Measurements from ENCODE around the gene FOXD4L5. TPM values are rescaled to one million over a fixed set of nuclear protein-coding genes. Genes with fewer than 3 reads are reported as not detected.
"Not testable (repeated sequence)": the region's sequence is repeated elsewhere in the genome, so short reads cannot be mapped to it uniquely, and the experiment has no call there.

Gene FOXD4L5
- total RNA-seq = 0.42 TPM in 1 of 2 replicates, not detected in the other
- polyA plus RNA-seq = not detected in 2 replicates
- 0.01 TPM in 1 of 2 replicates, not detected in the other for polyA plus RNA-seq (2011; cell fraction: cytosol; rRNA removed)
- 0.06 and 0.07 TPM in 2 replicates for polyA plus RNA-seq (2011; cell fraction: nucleus; rRNA removed)
- polyA plus RNA-seq (2012) = 0.08 TPM in 1 of 2 replicates, not detected in the other
- not detected in 2 replicates for polyA minus RNA-seq
- not detected for polyA minus RNA-seq (2011; cell fraction: cytosol; rRNA and poly(A)+ RNA removed)
- 0.34 TPM in 2 replicates for polyA minus RNA-seq (2011; cell fraction: nucleus; rRNA and poly(A)+ RNA removed)
- Bru-seq, nascent RNA = percentile 23 among the genes with signal in this experiment
- percentile 24 among the genes with signal in this experiment for BruChase-seq, experiment 1, labeled RNA remaining after a 6-hour chase
- BruChase-seq, experiment 2, labeled RNA remaining after a 2-hour chase = percentile 18 among the genes with signal in this experiment
- long read RNA-seq = 0 reads

DNA sequence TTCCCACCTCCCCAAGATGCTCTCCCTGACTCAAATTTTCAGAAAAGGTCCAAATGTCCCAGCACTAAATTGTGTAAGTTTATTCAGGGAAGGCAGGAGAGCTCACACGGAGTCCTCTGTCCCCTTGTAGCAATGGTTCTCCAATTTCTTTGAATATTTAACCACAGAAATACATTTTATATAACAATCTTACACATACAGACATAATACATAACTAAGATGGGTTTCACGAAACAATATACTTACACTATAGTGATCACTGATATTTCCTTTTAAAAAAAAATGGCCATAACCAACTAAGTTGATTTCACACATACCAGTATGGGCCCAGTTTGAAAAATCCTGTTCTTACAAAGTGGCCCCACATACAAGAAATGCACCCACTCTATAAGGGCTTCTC is at the start of gene FOXD4L5:
FOXD4L5 (minus strand) TSS at position 101 of the 400 bp plus-strand sequence. CDS start 832 bp downstream, outside the sequence.
- BruUV-seq (replicated peaks); DNase-seq (ENCODE audit: low read depth, low spot score); dilution Hi-C loops (cut with MboI; ENCODE audit: extremely low pct_ligation_motif_present, low sequenced_read_pairs): not testable (repeated sequence)

DNA sequence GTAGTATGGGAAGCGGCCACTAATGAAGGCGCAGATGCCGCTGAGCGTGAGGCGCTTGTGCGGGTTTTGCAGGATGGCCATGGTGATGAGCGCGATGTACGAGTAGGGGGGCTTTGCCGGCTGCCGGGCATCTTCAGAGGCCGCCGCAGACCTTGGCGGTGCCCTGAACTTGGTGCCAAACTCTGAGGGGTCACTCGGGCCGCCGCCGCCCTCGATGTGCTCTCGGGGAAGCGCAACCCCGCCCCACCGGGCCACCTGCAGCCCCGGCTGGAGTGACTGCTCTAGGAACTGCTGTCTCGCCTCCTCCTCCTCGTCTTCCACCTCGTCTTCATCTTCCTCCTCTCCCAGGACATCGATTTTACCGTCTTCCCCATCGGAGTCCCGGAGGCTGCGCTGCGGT is 1.1 kb downstream of the FOXD4L5 start:
- H3K27ac ChIP-seq (ENCODE audit: insufficient read depth, low read depth, low read length); H3K9me1 ChIP-seq (replicated peaks; ENCODE audit: control insufficient read depth, extremely low read depth, insufficient read depth, low read length); BruUV-seq (replicated peaks): not testable (repeated sequence)

More for the DNA sequence above, at the start of gene FOXD4L5:
- intact Hi-C loops (cut with micrococcal nuclease); H3K27ac ChIP-seq (ENCODE audit: insufficient read depth, low read depth, low read length); FAIRE-seq; POLR2A ChIA-PET; H3K4me2 ChIP-seq (ENCODE audit: insufficient read depth, low read length); H3K9me3 ChIP-seq (replicated peaks; ENCODE audit: control insufficient read depth, insufficient read depth, low read length); H3K27me3 ChIP-seq (ENCODE audit: control insufficient read depth in 2 of 2, insufficient read depth in 2 of 2, low read length in 2 of 2); H3K9ac ChIP-seq (replicated peaks; ENCODE audit: extremely low read depth, insufficient read depth, low read length); H3K9me1 ChIP-seq (replicated peaks; ENCODE audit: control insufficient read depth, extremely low read depth, insufficient read depth, low read length); H2AFZ ChIP-seq (ENCODE audit: low read depth, low read length); H4K20me1 ChIP-seq (replicated peaks; ENCODE audit: control insufficient read depth, extremely low read depth, insufficient read depth, low read length); H3K36me3 ChIP-seq (ENCODE audit: control insufficient read depth in 2 of 2, extremely low read depth in 1 of 2, insufficient read depth in 2 of 2, low read length in 2 of 2); H3K79me2 ChIP-seq (ENCODE audit: control insufficient read depth, insufficient read depth, low read length); H3K4me3 ChIP-seq (replicated peaks in 1 of 3; ENCODE audit: insufficient read depth in 1 of 3, low read depth in 1 of 3, low read length in 3 of 3); CTCF ChIA-PET; H3K4me1 ChIP-seq (ENCODE audit: control insufficient read depth, extremely low read depth, insufficient read depth, low read length): not testable (repeated sequence)

DNA sequence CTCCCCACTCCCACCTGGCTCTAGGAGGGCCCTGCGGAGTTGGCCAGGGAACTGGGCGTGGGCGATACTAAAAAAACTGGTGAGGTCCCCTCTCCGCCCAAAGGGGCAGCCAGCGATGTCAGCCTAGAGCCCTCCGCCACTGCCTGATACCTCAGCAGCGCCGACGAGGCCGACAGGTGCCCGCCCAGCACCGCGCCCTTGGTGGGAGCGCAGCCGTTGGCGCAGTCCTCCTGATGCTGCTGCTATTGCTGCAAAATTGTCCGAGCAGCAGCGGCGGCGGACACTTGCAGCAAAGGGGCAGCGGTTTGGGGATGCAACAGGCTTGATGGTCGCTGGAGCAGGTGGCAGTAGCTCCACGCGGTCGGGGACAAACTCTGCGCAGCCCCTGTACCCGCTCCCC is 2.0 kb downstream of the FOXD4L5 start:
- BruUV-seq (replicated peaks) = not testable (repeated sequence)

More for the DNA sequence above, 1.1 kb downstream of the FOXD4L5 start:
- H3K79me2 ChIP-seq (ENCODE audit: control insufficient read depth, insufficient read depth, low read length); POLR2A ChIA-PET; H4K20me1 ChIP-seq (replicated peaks; ENCODE audit: control insufficient read depth, extremely low read depth, insufficient read depth, low read length); H3K9me3 ChIP-seq (replicated peaks; ENCODE audit: control insufficient read depth, insufficient read depth, low read length); H3K4me3 ChIP-seq (replicated peaks in 1 of 3; ENCODE audit: insufficient read depth in 1 of 3, low read depth in 1 of 3, low read length in 3 of 3); H3K4me1 ChIP-seq (ENCODE audit: control insufficient read depth, extremely low read depth, insufficient read depth, low read length); H3K27me3 ChIP-seq (ENCODE audit: control insufficient read depth in 2 of 2, insufficient read depth in 2 of 2, low read length in 2 of 2); CTCF ChIA-PET; intact Hi-C loops (cut with micrococcal nuclease); FAIRE-seq; H2AFZ ChIP-seq (ENCODE audit: low read depth, low read length); DNase-seq (ENCODE audit: low read depth, low spot score); dilution Hi-C loops (cut with MboI; ENCODE audit: extremely low pct_ligation_motif_present, low sequenced_read_pairs); H3K4me2 ChIP-seq (ENCODE audit: insufficient read depth, low read length); H3K9ac ChIP-seq (replicated peaks; ENCODE audit: extremely low read depth, insufficient read depth, low read length); H3K36me3 ChIP-seq (ENCODE audit: control insufficient read depth in 2 of 2, extremely low read depth in 1 of 2, insufficient read depth in 2 of 2, low read length in 2 of 2): not testable (repeated sequence)

More for the DNA sequence above, 2.0 kb downstream of the FOXD4L5 start:
- H3K27me3 ChIP-seq (ENCODE audit: control insufficient read depth in 2 of 2, insufficient read depth in 2 of 2, low read length in 2 of 2); H3K27ac ChIP-seq (ENCODE audit: insufficient read depth, low read depth, low read length); H3K4me2 ChIP-seq (ENCODE audit: insufficient read depth, low read length); POLR2A ChIA-PET; FAIRE-seq; H2AFZ ChIP-seq (ENCODE audit: low read depth, low read length); DNase-seq (ENCODE audit: low read depth, low spot score); H3K9me3 ChIP-seq (replicated peaks; ENCODE audit: control insufficient read depth, insufficient read depth, low read length); H3K4me1 ChIP-seq (ENCODE audit: control insufficient read depth, extremely low read depth, insufficient read depth, low read length); CTCF ChIA-PET; H3K4me3 ChIP-seq (replicated peaks in 1 of 3; ENCODE audit: insufficient read depth in 1 of 3, low read depth in 1 of 3, low read length in 3 of 3); H4K20me1 ChIP-seq (replicated peaks; ENCODE audit: control insufficient read depth, extremely low read depth, insufficient read depth, low read length); intact Hi-C loops (cut with micrococcal nuclease); H3K79me2 ChIP-seq (ENCODE audit: control insufficient read depth, insufficient read depth, low read length); H3K9ac ChIP-seq (replicated peaks; ENCODE audit: extremely low read depth, insufficient read depth, low read length); dilution Hi-C loops (cut with MboI; ENCODE audit: extremely low pct_ligation_motif_present, low sequenced_read_pairs); H3K36me3 ChIP-seq (ENCODE audit: control insufficient read depth in 2 of 2, extremely low read depth in 1 of 2, insufficient read depth in 2 of 2, low read length in 2 of 2); H3K9me1 ChIP-seq (replicated peaks; ENCODE audit: control insufficient read depth, extremely low read depth, insufficient read depth, low read length): not testable (repeated sequence)

Data from endothelial cell of umbilical vein (primary cell).